Posterior vena cava (tissue), 2 donors: ENCODE data around the gene UTF1. TPM values are rescaled to one million over a fixed set of nuclear protein-coding genes. Genes with fewer than 3 reads are reported as not detected.

ENCODE experiments used
- DNase-seq: peaks from one replicate; pipeline ENCODE4 v3.0.0-alpha.2; 2020; ENCODE audit warnings: low spot score
- intact Hi-C, 2 donors: fragments of 100-400 bp; cut with DNase I; formaldehyde crosslinking; loops; one replicate each; pipeline versions ENCODE4 v1.14.1 to v1.14.2; 2022 to 2023
- microRNA-seq, 2 donors: library from miRNA; unstranded; fragments of <30 nt; microRNA quantifications; one replicate each; pipeline ENCODE4 v1.2.0, GENCODE V29; 2020 to 2021; ENCODE audit warnings: borderline microRNAs expressed in 2 of 2
- total RNA-seq, 2 donors: library from RNA; stranded (reverse); fragmentation: NEBNext Ultra II Directional; extraction: Animal tissue kit (Norgen Biotek cat#: 25700); gene quantifications; one replicate each; pipeline ENCODE4 v1.2.1, GENCODE V29; 2021
- donor health status: DM: yes; HTN: yes; CAD: no.
- donor health status: DM: yes; HTN: yes; CAD: no.

Gene UTF1
- total RNA-seq, 2 donors from 2014 or later: not detected

- DNase-seq: no peak
- intact Hi-C loops: no loop called here
Observed at GRCh38 chr10:133281084-133281483, 51.1 kb downstream of the UTF1 start.

Small RNAs within 50 kb of the gene (microRNA-seq; reads per million reads assigned to microRNA genes)
- gene MIR202: 1.9 to 3.1 reads per million in 2 donors

Other genes starting within 250 kb of the UTF1 start
- under 1 TPM; 0.10 to 0.56 TPM for gene ADGRA1, start 142.3 kb upstream of the UTF1 start, total RNA-seq
- under 1 TPM; 0.33 to 0.37 TPM for gene KNDC1, start 70.0 kb upstream of the UTF1 start, total RNA-seq
- 1 to 10 TPM; 2.6 to 3.5 TPM for gene VENTX, start 7.6 kb downstream of the UTF1 start, total RNA-seq
- gene ADAM8, start 46.7 kb downstream of the UTF1 start, total RNA-seq: 1 to 10 TPM; 7.0 to 9.0 TPM
- 10 to 100 TPM; 35.7 to 36.0 TPM for gene TUBGCP2, start 78.7 kb downstream of the UTF1 start, total RNA-seq
- 10 to 100 TPM; 27.4 to 30.7 TPM for gene ZNF511, start 78.7 kb downstream of the UTF1 start, total RNA-seq
- not detected for gene CALY, start 106.7 kb downstream of the UTF1 start, total RNA-seq
- not detected for gene PRAP1, start 117.2 kb downstream of the UTF1 start, total RNA-seq
- gene FUOM, start 127.8 kb downstream of the UTF1 start, total RNA-seq: 10 to 100 TPM; 13.8 to 17.6 TPM
- 10 to 100 TPM; 38.8 to 47.3 TPM for gene ECHS1, start 143.1 kb downstream of the UTF1 start, total RNA-seq
- 1 to 10 TPM; 2.8 to 3.5 TPM for gene PAOX, start 149.0 kb downstream of the UTF1 start, total RNA-seq
- gene MTG1, start 163.9 kb downstream of the UTF1 start, total RNA-seq: 10 to 100 TPM; 24.5 to 25.6 TPM
- under 1 TPM; 0.14 to 0.19 TPM for gene SPRN, start 194.4 kb downstream of the UTF1 start, total RNA-seq
- 1 to 10 TPM; 2.9 to 3.4 TPM for gene SCART1, start 223.7 kb downstream of the UTF1 start, total RNA-seq